GM13977 (cell line): Measurements from ENCODE around the gene SPATA17.
A peak's percentile ranks its signal among the peaks of the same experiment; 100 is the strongest.

ENCODE experiments used
- DNase-seq: peaks from one replicate; pipeline ENCODE4 v3.0.0; 2012; ENCODE audit warnings: low spot score
- in situ Hi-C: fragments of 300-500 bp; cut with MboI; formaldehyde crosslinking; loops from one replicate; pipeline ENCODE4 v1.12.0; 2022; ENCODE audit warnings: low sequenced_read_pairs, low pct_unique_long_range_greater_than_20kb, mixed read lengths, inconsistent platforms; ENCODE audit not compliant: unreplicated experiment
- TF ChIP-seq, protein P1 (sequence below): IDR thresholded peaks from 2 replicates; pipeline ENCODE4 v1.5.1; 2012; ENCODE audit warnings: mild to moderate bottlenecking, control low read depth; ENCODE audit not compliant: insufficient read depth; ENCODE audit errors: extremely low read depth, missing control alignments

Gene SPATA17

DNA sequence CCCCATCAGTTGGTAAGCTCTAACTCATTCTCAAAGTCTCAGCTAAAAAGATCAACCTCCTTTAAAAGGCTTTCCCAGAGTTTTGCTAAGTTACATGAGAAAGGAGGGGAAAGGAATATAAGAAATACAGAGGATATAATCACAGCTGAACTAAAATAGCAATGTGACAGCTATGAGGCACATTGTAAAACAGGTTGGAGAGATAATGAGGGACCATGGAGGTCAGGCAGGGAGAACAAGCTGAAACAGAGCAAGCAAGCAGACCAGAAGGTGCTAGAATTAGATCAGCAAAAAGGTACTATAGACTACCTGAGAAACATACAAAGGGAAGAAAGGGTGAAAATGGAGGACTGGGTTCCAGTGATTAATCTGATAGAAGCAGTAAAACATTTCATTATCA, 28.8 kb upstream of the SPATA17 start:
- TF ChIP-seq, protein P1, sequence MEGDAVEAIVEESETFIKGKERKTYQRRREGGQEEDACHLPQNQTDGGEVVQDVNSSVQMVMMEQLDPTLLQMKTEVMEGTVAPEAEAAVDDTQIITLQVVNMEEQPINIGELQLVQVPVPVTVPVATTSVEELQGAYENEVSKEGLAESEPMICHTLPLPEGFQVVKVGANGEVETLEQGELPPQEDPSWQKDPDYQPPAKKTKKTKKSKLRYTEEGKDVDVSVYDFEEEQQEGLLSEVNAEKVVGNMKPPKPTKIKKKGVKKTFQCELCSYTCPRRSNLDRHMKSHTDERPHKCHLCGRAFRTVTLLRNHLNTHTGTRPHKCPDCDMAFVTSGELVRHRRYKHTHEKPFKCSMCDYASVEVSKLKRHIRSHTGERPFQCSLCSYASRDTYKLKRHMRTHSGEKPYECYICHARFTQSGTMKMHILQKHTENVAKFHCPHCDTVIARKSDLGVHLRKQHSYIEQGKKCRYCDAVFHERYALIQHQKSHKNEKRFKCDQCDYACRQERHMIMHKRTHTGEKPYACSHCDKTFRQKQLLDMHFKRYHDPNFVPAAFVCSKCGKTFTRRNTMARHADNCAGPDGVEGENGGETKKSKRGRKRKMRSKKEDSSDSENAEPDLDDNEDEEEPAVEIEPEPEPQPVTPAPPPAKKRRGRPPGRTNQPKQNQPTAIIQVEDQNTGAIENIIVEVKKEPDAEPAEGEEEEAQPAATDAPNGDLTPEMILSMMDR, result no peak
- DNase-seq, result no peak
- in situ Hi-C loops, result no loop called here

- in situ Hi-C loops, result no loop called here
- DNase-seq, result no peak
- TF ChIP-seq, protein P1, result no peak
These were observed 25.8 kb upstream of the SPATA17 start for GRCh38 chr1:217605390-217605789.

GRCh38 chr1:217614200-217614712, 16.9 kb upstream of the SPATA17 start:
- in situ Hi-C loops, result no loop called here
- TF ChIP-seq, protein P1, result no peak
- no peak for DNase-seq

DNA sequence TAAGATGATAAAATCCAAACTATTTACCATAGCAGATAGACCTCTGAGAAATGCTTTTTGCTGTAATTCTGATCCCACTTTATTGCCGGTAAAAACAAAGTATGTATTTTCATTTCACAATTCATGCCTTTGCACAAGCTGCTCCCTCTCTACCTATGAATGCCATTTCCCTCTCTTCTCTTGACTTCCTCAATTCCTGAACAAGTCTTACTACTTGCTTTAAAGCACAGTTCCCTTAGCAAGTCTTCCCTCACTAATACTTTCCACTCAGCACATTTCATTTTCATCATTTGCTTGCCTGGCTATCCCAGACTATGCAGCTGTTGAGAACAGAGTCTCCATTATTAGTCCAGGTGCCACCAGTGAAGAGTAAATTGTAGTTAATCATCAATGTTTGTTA, 14.0 kb upstream of the SPATA17 start:
- DNase-seq, result no peak
- in situ Hi-C loops, result no loop called here

DNA sequence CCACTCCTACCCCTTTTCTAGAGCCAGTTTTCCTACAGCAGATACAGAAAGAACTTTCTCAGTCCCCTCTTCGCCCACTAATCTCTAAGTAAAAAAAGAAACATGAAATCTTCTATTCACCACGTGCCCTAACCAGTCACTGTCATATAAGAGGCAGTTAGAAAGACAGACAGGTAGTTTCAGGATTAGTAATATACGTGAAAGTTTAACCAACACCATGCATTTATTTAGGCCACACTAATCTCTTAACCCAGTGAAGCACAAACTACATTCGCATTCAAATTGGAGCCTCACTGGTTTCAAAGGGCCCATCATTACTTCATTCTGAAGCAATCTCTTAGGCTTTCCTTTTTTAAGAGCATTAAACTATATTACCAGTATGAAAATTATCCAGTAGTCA, 10.3 kb upstream of the SPATA17 start:
- DNase-seq, result peak; percentile 60
- in situ Hi-C loops, result no loop called here
- TF ChIP-seq, protein P1, result no peak

More for the DNA sequence above, 14.0 kb upstream of the SPATA17 start:
- TF ChIP-seq, protein P1, result no peak

DNA sequence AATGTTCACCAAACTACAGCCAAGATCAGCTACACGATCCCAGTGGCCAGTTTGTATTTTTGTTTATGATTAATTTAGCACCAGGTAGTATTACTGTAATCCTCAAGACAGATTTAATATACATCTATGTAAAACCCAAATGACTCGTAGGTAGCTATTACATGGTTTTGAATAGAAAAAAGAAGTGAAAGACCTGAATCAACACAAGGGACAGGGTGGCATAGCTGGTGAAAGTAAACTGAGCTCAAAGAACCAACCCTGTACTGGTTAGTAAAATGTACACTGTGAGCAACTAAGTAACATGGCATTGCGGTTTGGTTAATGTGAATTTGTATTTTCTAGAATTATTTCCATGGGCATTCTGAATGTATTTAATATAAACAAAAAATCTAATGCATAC, 9.1 kb upstream of the SPATA17 start:
- TF ChIP-seq, protein P1, result no peak
- in situ Hi-C loops, result no loop called here
- no peak for DNase-seq

- TF ChIP-seq, protein P1, result no peak
These were observed 4.8 kb upstream of the SPATA17 start for GRCh38 chr1:217626321-217626720.

More at GRCh38 chr1:217626321-217626720, 4.8 kb upstream of the SPATA17 start:
- DNase-seq, result no peak
- in situ Hi-C loops, result no loop called here
